Mesenteric fat pad (tissue), 1 donor: ENCODE measurements around the gene EID1. TPM values are rescaled to one million over a fixed set of nuclear protein-coding genes. Genes with fewer than 3 reads are reported as not detected.

ENCODE experiments used
- DNase-seq: peaks from one replicate; pipeline ENCODE4 v3.0.0-alpha.2; 2020; ENCODE audit warnings: low spot score
- total RNA-seq: library from RNA; stranded (reverse); fragmentation: NEBNext Ultra II Directional; extraction: Animal tissue kit (Norgen Biotek cat#: 25700); gene quantifications from one replicate; pipeline ENCODE4 v1.2.1, GENCODE V29; 2021
- donor health status: DM: yes; HTN: yes; CAD: no.

EID1 gene
- total RNA-seq, 1 donor from 2014 or later, result 84.5 TPM

DNA sequence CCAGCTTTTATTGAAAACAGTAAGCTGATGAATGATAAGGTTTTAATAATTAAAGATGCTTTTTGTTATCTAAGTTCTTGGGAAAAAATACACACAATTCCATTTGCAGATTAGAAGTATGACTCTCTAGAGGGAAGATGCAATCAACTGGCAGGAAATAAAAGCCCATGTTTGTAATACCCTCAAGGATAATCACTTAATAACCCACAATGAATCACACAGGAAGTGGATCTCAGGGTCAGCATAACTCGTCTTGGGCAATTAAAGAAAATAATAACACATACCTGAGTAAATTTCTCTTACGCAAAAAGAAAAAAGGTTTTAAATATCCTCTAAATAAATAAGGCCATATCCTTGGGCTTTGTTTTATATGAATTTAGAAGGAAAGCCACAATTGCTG is 9.4 kb upstream of the EID1 start:
- DNase-seq, result no peak

DNA sequence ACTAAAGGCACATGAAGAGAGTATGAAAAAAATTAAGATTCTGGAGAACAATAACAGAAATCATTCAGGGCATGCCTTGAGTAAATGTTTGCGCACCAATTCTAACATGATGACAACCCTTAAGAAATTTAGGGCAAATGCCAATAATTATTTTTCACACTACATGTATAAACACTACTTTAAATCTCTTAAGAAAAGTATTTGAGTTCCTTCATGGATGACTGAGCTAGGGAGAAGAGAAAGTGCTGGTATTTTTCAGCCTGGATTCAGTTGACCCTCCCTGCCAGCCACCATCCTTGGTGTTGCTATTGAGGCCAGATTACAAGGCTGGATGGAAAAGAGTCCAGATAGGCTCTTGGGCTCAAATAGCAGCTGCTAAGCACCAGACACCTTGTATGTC is 8.0 kb upstream of the EID1 start:
- no peak for DNase-seq

DNA sequence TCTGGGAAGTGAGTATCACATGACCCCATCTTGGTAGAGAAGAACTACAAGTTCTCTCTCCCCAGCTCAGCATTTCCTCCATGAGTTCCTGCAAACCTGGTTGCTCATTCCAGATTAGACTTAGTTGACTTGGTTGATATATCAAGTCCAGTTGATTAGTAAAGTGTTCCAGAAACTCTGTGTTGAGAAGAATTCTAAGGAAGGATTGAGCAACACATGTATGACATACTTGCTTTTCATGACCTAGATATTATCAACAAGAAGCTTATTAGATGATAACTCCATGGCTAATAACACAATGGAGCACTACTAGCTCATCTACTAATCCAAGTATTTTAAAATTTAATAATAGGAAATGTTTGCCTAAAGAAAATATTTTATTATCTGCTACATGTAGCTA is 6.4 kb upstream of the EID1 start:
- DNase-seq, result no peak

GRCh38 chr15:48872632-48873031 is 5.3 kb upstream of the EID1 start:
- no peak for DNase-seq

DNA sequence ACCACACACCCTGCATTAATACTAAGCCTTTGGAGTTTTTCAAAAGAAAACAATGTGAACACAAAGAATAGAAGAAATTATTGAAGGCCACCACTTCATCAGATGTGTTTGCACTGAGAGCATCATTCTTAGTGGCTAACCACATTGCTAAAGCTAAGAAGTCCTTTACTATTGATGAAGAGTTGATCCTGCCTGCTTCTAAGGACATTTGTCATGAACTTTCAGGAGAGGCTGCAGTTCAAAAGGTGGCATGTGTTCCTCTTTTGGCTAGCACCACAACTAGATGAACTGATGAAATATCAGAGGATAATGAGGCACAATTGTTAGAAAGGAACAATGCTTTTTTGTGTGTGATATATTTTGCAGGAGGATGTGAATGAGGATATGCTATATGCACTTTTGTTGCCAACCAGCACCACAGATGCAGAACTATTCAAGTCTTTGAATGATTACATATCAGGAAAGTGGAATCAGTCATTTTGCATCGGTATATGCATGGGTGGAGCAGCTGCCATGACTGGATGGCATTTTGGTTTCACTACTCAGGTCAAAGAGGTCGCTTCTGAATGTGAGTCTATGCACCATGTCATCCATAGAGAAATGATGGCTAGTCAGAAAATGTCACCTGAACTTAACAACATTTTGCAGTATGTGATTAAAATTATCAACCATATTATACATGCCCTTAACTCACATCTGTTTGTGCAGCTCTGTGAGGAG is 2.5 kb upstream of the EID1 start:
- DNase-seq, result no peak

GRCh38 chr15:48876057-48876456 is 1.9 kb upstream of the EID1 start:
- no peak for DNase-seq

DNA sequence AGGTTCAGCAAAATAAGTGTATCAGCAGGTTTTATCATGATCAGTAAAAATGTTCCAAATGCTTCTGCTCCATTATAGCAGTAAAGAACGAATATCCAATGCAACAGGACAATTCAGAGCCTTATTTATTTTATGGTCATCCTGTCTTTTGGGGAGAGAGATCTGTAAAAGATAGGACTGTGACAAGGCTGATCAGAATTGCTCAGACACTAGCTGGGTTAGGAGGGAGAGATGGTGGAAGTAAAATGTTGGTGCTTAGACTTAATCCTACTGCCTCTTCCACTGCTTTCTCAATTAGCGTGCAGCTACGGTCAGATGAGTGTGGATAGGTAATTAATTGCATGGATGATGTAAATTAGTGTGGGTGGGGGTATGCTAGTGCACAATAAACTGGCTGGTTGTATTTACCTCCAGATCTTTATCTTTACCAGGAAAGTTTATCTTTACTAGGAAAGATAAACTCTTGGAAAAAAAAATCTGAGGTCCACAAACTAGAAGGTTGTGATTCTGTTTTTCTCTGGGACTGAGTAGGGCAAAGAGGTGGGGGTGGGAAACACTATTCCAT is 2.2 kb downstream of the EID1 start:
- DNase-seq, result no peak

- DNase-seq, result no peak
Measured at GRCh38 chr15:48883699-48884098, 5.8 kb downstream of the EID1 start.

GRCh38 chr15:48887144-48887543 is 9.2 kb downstream of the EID1 start:
- DNase-seq, result no peak

DNA sequence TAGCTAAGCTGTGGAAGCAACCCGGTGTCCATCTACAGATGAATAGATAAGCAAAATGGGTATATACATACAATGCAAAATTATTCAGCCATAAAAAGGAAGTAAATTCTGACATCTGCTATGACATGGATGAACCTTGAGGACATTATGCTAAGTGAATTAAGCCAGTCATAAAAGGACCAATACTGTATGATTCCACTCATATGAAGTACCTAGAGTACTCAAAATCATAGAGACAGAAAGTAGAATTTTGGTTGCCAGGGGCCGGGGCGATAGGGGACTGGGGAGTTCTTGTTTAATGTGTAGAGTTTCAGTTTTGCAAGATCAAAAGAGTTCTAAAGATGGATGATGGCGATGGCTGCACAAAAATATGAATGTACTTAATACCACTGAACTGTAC is 10.3 kb downstream of the EID1 start:
- no peak for DNase-seq

DNA sequence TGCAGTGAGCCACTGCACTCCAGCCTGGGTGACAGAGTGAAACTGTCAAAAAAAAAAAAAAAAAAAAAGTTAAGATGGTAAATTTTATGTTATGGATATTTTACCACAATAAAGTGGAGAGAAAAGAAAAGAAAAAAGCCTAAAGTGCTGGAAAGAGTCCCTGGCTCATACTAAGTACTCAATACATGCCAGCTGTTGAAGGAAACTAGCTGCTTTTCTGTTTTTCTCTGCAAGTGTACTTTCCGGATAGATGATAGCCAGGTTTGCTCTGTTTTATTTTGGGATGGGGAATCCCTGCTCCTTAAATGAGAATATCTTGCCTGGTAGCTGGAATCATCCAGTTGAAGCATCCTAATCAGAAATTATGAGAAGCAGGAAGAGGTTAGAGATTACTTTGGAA is 10.9 kb downstream of the EID1 start:
- DNase-seq, result no peak

DNA sequence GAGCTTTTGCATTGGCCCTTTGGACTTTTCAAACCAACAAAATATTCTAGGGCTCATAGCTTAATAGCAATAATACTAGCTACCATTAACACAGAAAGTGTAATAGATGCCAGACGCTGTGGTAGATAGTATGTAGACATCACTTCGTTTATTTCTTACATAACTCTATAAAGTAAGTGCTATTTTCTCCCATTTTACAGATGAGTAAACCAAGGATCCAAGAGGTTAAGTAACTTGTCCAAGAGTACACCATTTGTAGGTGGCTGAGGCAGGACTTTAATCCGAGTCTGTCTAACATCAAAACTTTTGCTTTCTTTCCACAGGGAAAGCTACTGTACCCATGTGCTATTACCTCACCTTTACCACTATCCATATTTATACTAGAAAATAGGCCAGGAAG is 12.0 kb downstream of the EID1 start:
- DNase-seq, result no peak

GRCh38 chr15:48890375-48890972 is 12.5 kb downstream of the EID1 start:
- no peak for DNase-seq

DNA sequence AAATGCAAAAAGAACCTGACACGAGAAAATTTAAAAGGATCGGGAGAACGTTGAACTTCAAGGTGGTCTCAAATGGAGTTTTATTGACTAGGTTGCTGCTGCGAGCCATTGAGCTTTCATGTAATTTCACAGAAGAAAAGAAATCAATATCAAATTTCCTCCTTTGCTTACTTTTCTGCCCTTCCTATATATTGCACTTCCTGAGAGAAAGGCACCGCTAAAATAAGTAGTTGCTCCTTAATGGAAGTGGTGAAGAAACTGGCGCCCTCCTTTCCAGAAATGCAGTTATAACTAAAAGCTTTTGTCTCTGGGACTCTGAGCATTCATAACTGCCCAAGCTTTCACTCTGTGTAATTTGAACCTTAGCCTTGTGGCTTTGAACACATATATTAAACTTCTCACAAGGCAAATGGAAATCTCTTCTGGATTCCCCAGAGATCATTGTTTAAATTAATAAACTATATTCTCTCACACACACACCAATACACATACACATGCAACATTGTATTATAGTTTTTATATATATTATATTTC is 13.4 kb downstream of the EID1 start:
- no peak for DNase-seq

- no peak for DNase-seq
Measured at GRCh38 chr15:48893311-48893710, 15.4 kb downstream of the EID1 start.

GRCh38 chr15:48896869-48897814 is 19.2 kb downstream of the EID1 start:
- DNase-seq, result no peak

- no peak for DNase-seq
Measured at GRCh38 chr15:48898032-48898431, 20.1 kb downstream of the EID1 start.

DNA sequence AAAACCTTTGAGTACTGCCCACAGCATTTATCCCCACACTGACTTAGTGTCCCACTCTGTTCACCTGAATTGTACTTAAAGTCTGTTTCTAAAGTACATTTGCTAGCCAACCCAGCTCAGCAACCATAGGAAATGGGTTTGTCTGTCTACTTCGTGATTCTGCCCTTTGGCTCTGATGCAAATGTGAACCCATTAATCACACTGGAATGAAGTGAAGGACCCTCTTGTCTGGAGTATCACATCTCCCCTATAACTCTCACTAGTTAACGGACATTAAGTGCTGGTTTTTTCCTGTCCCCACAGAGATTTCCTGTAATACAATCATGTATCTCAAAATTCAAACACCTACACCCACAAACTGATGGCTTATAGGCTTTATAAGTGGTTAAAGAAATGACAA is 20.5 kb downstream of the EID1 start:
- DNase-seq, result no peak

DNA sequence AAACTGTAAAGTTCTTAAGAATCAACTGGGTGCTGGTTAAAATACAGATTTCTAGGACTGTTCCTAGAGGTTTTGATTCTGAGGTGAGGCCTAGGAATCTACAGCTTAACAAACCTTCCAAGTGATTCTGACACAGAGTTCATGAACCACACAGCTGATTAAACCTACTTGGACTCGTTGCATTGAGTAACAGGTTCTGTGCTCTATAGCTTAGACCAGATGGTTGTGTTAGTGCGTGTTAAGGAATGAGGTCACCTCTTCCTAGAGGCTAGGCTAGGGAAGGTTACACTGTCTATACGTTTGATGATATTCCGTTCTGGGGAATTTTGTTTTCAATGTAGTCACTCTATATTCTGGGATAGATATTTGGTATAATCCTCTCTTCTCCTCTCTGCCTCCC is 21.9 kb downstream of the EID1 start:
- DNase-seq, result no peak

DNA sequence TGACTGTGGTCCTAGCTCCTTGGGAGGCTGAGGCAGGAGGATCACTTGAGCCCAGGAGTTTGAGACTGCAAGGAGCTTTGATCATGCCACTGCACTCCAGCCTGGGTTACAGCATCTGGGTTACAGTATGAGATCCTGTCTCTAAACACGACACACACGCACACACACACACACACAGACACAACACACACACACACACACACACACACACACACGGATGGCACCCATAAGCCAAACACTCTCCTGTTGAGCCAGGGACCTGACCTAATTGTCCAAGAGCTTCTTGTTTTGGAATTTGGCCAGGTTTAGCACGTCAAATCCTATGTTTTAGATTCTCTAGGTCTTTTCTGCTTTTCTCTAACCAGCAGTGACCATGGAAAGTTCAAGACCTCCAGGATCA is 26.8 kb downstream of the EID1 start:
- no peak for DNase-seq

GRCh38 chr15:48905216-48905615 is 27.3 kb downstream of the EID1 start:
- no peak for DNase-seq

GRCh38 chr15:48905847-48906246 is 27.9 kb downstream of the EID1 start:
- no peak for DNase-seq
